Coronary artery (tissue), 2 donors: Measurements from ENCODE around the gene TBC1D23.

ENCODE experiments used
- DNase-seq: peaks from one replicate; pipeline ENCODE4 v3.0.0-alpha.2; 2017; ENCODE audit warnings: low spot score
- H3K27ac ChIP-seq, 2 donors: fragments of 200-600 bp; sonication (generic); one replicate each; pipeline ENCODE4 v1.5.1; 2016 to 2019
- H3K4me3 ChIP-seq: fragments of 200-600 bp; sonication (generic); 2 replicates; pipeline ENCODE4 v1.5.1; 2016; ENCODE audit warnings: mild to moderate bottlenecking, moderate library complexity
- TF ChIP-seq, protein P1 (sequence below): fragments of 200-600 bp; sonication (generic); IDR thresholded peaks from one replicate; pipeline ENCODE4 v1.5.1; 2019; ENCODE audit warnings: antibody characterized with exemption

TBC1D23 gene

DNA sequence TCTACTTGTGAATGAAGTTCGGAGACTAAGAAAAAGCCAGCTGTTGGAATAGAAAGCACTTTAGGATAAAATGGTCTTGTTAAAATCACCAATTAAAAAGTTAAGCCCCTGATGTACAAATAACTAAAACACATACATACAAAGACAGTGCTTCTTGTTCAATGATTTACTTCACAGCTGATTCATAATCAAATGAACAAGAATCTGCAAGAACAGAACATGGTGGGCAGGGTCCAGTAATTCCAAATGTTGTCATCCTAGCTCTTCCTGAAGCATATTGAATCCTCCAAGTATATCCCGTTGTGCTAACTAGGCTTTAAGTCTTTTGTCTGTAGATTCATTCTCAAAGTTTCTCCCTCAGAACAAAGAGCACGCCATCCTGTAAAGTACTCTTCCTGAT lies 98.2 kb downstream of the TBC1D23 start:
- Histone ChIP-seq H3K4me3 (no peak overlapping the region), H3K27ac (no peak overlapping the region)
- TF ChIP-seq, protein P1, sequence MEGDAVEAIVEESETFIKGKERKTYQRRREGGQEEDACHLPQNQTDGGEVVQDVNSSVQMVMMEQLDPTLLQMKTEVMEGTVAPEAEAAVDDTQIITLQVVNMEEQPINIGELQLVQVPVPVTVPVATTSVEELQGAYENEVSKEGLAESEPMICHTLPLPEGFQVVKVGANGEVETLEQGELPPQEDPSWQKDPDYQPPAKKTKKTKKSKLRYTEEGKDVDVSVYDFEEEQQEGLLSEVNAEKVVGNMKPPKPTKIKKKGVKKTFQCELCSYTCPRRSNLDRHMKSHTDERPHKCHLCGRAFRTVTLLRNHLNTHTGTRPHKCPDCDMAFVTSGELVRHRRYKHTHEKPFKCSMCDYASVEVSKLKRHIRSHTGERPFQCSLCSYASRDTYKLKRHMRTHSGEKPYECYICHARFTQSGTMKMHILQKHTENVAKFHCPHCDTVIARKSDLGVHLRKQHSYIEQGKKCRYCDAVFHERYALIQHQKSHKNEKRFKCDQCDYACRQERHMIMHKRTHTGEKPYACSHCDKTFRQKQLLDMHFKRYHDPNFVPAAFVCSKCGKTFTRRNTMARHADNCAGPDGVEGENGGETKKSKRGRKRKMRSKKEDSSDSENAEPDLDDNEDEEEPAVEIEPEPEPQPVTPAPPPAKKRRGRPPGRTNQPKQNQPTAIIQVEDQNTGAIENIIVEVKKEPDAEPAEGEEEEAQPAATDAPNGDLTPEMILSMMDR, result no peak
- no peak for DNase-seq

DNA sequence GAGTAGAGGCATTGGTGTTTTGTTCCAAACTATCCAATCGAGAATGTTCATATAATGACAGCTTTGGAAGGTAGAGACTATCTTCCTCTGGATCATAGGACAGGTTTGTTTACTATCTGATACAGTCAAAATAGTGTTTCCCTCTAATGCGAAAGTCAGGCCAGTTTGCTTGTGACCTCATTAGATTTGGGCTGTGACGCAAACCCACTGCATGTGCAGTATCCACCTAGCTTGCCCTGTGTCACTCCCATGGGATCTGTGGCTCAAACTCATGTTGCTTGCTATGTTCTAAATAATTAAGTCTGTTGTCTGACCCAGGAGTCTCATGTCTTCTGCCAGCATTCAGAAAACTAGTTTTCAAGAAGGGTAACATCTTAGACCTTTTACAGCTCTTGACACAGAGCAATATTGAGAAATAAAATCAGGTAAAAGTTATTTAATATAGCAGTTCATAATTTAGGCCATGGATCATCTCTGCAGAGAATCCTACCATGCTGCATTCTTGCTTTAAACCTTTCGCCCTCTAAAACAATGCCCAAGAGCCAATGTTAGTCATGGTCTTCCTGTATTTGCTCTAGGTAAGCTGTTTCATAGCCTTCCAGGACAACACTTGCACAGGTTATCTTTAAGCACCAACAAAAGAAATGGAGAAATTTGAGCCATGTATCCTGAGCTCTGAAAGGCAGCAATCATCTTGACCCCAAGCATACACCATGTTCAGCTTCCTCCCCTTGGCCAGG lies 100.1 kb downstream of the TBC1D23 start:
- DNase-seq, result no peak
- Histone ChIP-seq H3K27ac (no peak overlapping the region), H3K4me3 (no peak overlapping the region)
- TF ChIP-seq, protein P1, result no peak

DNA sequence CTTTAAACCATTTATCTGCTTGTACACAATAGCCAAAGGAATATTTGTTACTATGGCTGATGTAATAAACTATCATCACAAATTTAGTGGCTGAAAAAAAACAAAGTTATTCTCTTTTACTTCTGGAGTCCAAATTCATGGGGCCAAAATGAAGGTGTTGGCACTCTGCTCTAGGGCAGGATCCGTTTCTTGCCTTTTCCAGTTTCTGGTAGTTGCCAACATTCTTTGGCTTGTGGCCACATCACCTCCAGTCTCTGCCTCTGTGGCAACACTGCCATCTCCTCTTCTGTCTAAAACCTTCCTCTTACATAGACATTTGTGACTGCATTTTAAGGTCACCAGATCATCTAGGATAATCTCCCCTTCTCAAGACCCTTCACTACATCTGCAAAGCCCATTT lies 101.1 kb downstream of the TBC1D23 start:
- TF ChIP-seq, protein P1, result no peak
- no peak overlapping the region for H3K27ac ChIP-seq
- DNase-seq, result no peak
- H3K4me3 ChIP-seq, result no peak overlapping the region

DNA sequence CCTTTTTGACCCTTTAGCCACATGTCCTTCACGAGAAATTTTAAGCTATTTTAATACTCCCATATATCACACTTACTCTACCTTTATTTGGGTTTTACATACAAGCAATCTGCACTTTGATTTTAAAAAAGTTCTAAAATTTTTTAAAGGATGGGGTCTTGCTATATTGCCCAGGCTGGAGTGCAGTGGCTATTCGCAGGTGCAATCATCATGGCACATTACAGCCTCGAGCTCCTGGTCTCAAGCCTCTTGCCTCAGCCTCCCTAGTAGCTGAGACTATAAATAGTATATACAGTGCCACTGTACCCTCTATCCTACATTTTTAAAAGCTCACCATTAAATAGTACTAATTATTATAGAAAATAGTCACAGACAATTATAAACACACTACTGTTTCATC lies 103.6 kb downstream of the TBC1D23 start:
- Histone ChIP-seq H3K27ac (no peak overlapping the region), H3K4me3 (no peak overlapping the region)
- TF ChIP-seq, protein P1, result no peak
- DNase-seq, result no peak

GRCh38 chr3:100366424-100366823 lies 105.6 kb downstream of the TBC1D23 start:
- TF ChIP-seq, protein P1, result no peak
- Histone ChIP-seq H3K4me3 (no peak overlapping the region), H3K27ac (no peak overlapping the region)
- no peak for DNase-seq

DNA sequence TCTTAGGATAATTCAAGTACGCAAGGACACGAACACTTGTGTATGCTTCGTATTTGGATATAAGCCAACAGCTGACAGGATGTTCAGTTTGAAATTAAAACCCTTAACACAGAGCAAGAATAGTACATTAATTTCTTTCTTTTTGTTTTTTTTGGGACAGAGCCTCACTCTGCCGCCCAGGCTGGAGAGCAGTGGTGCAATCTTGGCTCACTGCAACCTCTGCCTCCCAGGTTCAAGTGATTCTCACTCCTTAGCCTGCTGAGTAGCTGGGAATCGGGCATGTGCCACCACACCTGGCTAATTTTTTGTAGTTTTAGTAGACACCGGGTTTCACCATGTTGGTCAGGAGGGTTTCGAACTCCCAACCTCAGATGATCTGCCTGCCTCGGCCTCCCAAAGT lies 107.6 kb downstream of the TBC1D23 start:
- H3K4me3 ChIP-seq, result no peak overlapping the region
- TF ChIP-seq, protein P1, result no peak
- DNase-seq, result no peak
- no peak overlapping the region for H3K27ac ChIP-seq

GRCh38 chr3:100370756-100371155 lies 110.0 kb downstream of the TBC1D23 start:
- H3K4me3 ChIP-seq, result no peak overlapping the region
- no peak overlapping the region for H3K27ac ChIP-seq
- no peak for DNase-seq
- TF ChIP-seq, protein P1, result no peak
